GM12878 (cell line): ENCODE measurements around the gene ART4. TPM values are rescaled to one million over a fixed set of nuclear protein-coding genes. Genes with fewer than 3 reads are reported as not detected.

Source experiments
- BCLAF1 ChIP-seq: fragments of 450-650 bp; IDR thresholded peaks from 2 replicates; pipeline ENCODE4 v1.6.1; 2017; ENCODE audit warnings: antibody characterized with exemption, mild to moderate bottlenecking, moderate library complexity
- CEBPZ ChIP-seq: fragments of 150-350 bp; IDR thresholded peaks from 2 replicates; pipeline ENCODE4 v1.6.1; 2016; ENCODE audit warnings: low read depth, low read length
- MYB ChIP-seq: fragments of 150-350 bp; IDR thresholded peaks from 2 replicates; pipeline ENCODE4 v1.6.1; 2014; ENCODE audit warnings: mild to moderate bottlenecking, low read depth, low read length, borderline replicate concordance
- NKRF ChIP-seq: fragments of 450-650 bp; conservative IDR thresholded peaks from 2 replicates; pipeline ENCODE4 v1.6.1; 2017; ENCODE audit warnings: mild to moderate bottlenecking, moderate library complexity
- NRF1 ChIP-seq: conservative IDR thresholded peaks from 2 replicates; pipeline ENCODE4 v1.6.1; 2011; ENCODE audit warnings: mild to moderate bottlenecking, low read depth, low read length, improper control_type of control experiment
- POLR2AphosphoS2 ChIP-seq: IDR thresholded peaks from 2 replicates; pipeline ENCODE4 v1.6.1; 2011; ENCODE audit warnings: low read depth, mild to moderate bottlenecking, low read length, improper control_type of control experiment, moderate library complexity
- YY1 ChIP-seq: IDR thresholded peaks from 2 replicates; pipeline ENCODE4 v1.6.1; 2011; ENCODE audit warnings: low read depth, mild to moderate bottlenecking, low read length
- ZBTB4 ChIP-seq: fragments of 450-650 bp; formaldehyde crosslinking; IDR thresholded peaks from 2 replicates; pipeline ENCODE4 v1.4.0; 2022; ENCODE audit warnings: mild to moderate bottlenecking, moderate library complexity
- ZZZ3 ChIP-seq: IDR thresholded peaks from 2 replicates; pipeline ENCODE4 v1.6.1; 2011; ENCODE audit warnings: low read depth; ENCODE audit not compliant: control insufficient read depth, insufficient read length
- polyA plus RNA-seq, 11 experiments: library from polyadenylated mRNA; depleted of rRNA in 4 of 11; unstranded in 6 of 11; stranded (reverse) in 5 of 11; fragments of >200 nt; fragmentation: Nextera tagmentation in 4 of 11; fragmentation: Illumina TruSeq in 1 of 11; extraction: Ambion mirVana in 4 of 11; extraction: Trizol in 1 of 11; gene quantifications; 1 replicate in 1 of 11; 2 replicates in 10 of 11; pipeline versions ENCODE4 v1.2.1 to v1.2.3, GENCODE V29; 2011 to 2016; ENCODE audit warnings: inconsistent platforms in 2 of 11, missing spikeins in 2 of 11, low read depth in 1 of 11
- total RNA-seq, 4 experiments: library from RNA; depleted of rRNA in 3 of 4; stranded (reverse); fragments of >200 nt in 3 of 4; fragmentation: Illumina TruSeq in 1 of 4; extraction: Trizol in 1 of 4; gene quantifications; 2 replicates each; pipeline versions ENCODE4 v1.2.1 to v1.2.3, GENCODE V29; 2013 to 2021

ART4 gene
- total and polyA plus RNA-seq, 10 of the 15 experiments (the other 5 are each of a cell fraction or from before 2014, with no cell fraction given), result 0.02 TPM; not detected in 9

GRCh38 chr12:14803830-14804160 is 39.5 kb downstream of the ART4 start (continued):
- TF ChIP-seq ZBTB4 (no peak), YY1 (no peak), NRF1 (no peak), POLR2AphosphoS2 (no peak), CEBPZ (no peak), NKRF (0 out of 2 replicates have a peak, but pooled peaks have one; percentile 39), MYB (no peak), BCLAF1 (no peak), ZZZ3 (no peak)
